HT1080 (cell line): ENCODE data around the gene PALMD. TPM values are rescaled to one million over a fixed set of nuclear protein-coding genes. Genes with fewer than 3 reads are reported as not detected.

Experiments used
- DNase-seq: peaks from one replicate; pipeline ENCODE4 v3.0.0-alpha.2; 2015; ENCODE audit warnings: low read depth
- total RNA-seq: library from RNA; depleted of rRNA; stranded (reverse); fragments of >200 nt; shearing (Covaris generic); gene quantifications from 2 replicates; pipeline ENCODE4 v1.2.3, GENCODE V29; 2014

The PALMD gene
- total RNA-seq, 1 experiment from 2014 or later = 0.63 TPM

- DNase-seq = no peak
Observed at GRCh38 chr1:99657213-99658030, 11.5 kb downstream of the PALMD start.

- no peak for DNase-seq
Observed at GRCh38 chr1:99658031-99658290, 12.0 kb downstream of the PALMD start.

GRCh38 chr1:99659755-99660210 is 13.9 kb downstream of the PALMD start:
- DNase-seq = peak; percentile 80

GRCh38 chr1:99660496-99660895 is 14.6 kb downstream of the PALMD start:
- no peak for DNase-seq

GRCh38 chr1:99661780-99662179 is 15.9 kb downstream of the PALMD start:
- DNase-seq = no peak

- DNase-seq = no peak
Observed at GRCh38 chr1:99662539-99663080, 16.7 kb downstream of the PALMD start.

- no peak for DNase-seq
Observed at GRCh38 chr1:99663501-99663900, 17.6 kb downstream of the PALMD start.

GRCh38 chr1:99665212-99665611 is 19.3 kb downstream of the PALMD start:
- no peak for DNase-seq

- no peak for DNase-seq
Observed at GRCh38 chr1:99669376-99669775, 23.5 kb downstream of the PALMD start.

GRCh38 chr1:99669821-99670220 is 23.9 kb downstream of the PALMD start:
- no peak for DNase-seq

GRCh38 chr1:99670583-99670982 is 24.7 kb downstream of the PALMD start:
- DNase-seq = no peak

- no peak for DNase-seq
Observed at GRCh38 chr1:99672038-99672437, 26.1 kb downstream of the PALMD start.

GRCh38 chr1:99672530-99673213 is 26.8 kb downstream of the PALMD start:
- no peak for DNase-seq

GRCh38 chr1:99673315-99673714 is 27.4 kb downstream of the PALMD start:
- DNase-seq = no peak

- DNase-seq = peak; percentile 39
Observed at GRCh38 chr1:99674115-99675064, 28.5 kb downstream of the PALMD start.

- no peak for DNase-seq
Observed at GRCh38 chr1:99675292-99675691, 29.4 kb downstream of the PALMD start.

- no peak for DNase-seq
Observed at GRCh38 chr1:99675994-99676393, 30.1 kb downstream of the PALMD start.

- no peak for DNase-seq
Observed at GRCh38 chr1:99676876-99677275, 31.0 kb downstream of the PALMD start.

- no peak for DNase-seq
Observed at GRCh38 chr1:99677416-99677815, 31.5 kb downstream of the PALMD start.

GRCh38 chr1:99680270-99680669 is 34.4 kb downstream of the PALMD start:
- peak; percentile 72 for DNase-seq

GRCh38 chr1:99681583-99681982 is 35.7 kb downstream of the PALMD start:
- DNase-seq = no peak
